Keratinocyte (primary cell): Measurements from ENCODE around the gene MDM4. TPM values are rescaled to one million over a fixed set of nuclear protein-coding genes. Genes with fewer than 3 reads are reported as not detected.

Source experiments
- DNase-seq: peaks from one replicate; pipeline ENCODE4 v3.0.0-alpha.2; 2011; ENCODE audit warnings: low read depth, missing footprints, low spot score
- FAIRE-seq: peaks from 2 replicates; lab custom pipeline; 2011; peaks lifted over from hg19 to GRCh38; lab: Jason Lieb, UNC
- H2AFZ ChIP-seq: 2 replicates; pipeline ENCODE4 v1.6.0; 2012; ENCODE audit warnings: low read length, control low read depth, inconsistent platforms; ENCODE audit not compliant: control insufficient read depth
- H3K27ac ChIP-seq: 2 replicates; pipeline ENCODE4 v1.5.1; 2011; ENCODE audit warnings: low read length; ENCODE audit not compliant: control insufficient read depth, insufficient read depth
- H3K27me3 ChIP-seq: 3 replicates; pipeline ENCODE4 v1.6.0; 2011; ENCODE audit warnings: low read length; ENCODE audit not compliant: control insufficient read depth, insufficient read depth; ENCODE audit errors: extremely low read depth
- H3K36me3 ChIP-seq, 2 experiments: 2 replicates in 1 of 2; 3 replicates in 1 of 2; pipeline ENCODE4 v1.5.1; 2011; ENCODE audit warnings: low read length in 2 of 2, mild to moderate bottlenecking in 1 of 2; ENCODE audit not compliant: control insufficient read depth in 2 of 2, insufficient read depth in 2 of 2; ENCODE audit errors: extremely low read depth in 1 of 2
- H3K4me1 ChIP-seq: 3 replicates; pipeline ENCODE4 v1.5.1; 2011; ENCODE audit warnings: low read length; ENCODE audit not compliant: control insufficient read depth, insufficient read depth; ENCODE audit errors: extremely low read depth
- H3K4me2 ChIP-seq: 3 replicates; pipeline ENCODE4 v1.6.0; 2011; ENCODE audit warnings: low read depth, low read length; ENCODE audit not compliant: control insufficient read depth, insufficient read depth; ENCODE audit errors: extremely low read depth
- H3K4me3 ChIP-seq, 3 experiments: fragments of 200-600 bp in 1 of 3; sonication (generic) in 1 of 3; 2 replicates in 2 of 3; 3 replicates in 1 of 3; pipeline ENCODE4 v1.5.1; 2011 to 2016; ENCODE audit warnings: low read length in 3 of 3, mild to moderate bottlenecking in 3 of 3, control low read depth in 2 of 3, inconsistent platforms in 1 of 3, low read depth in 1 of 3, mixed read lengths in 1 of 3, mixed run types in 1 of 3, moderate library complexity in 1 of 3; ENCODE audit not compliant: control insufficient read depth in 2 of 3, insufficient read depth in 2 of 3; ENCODE audit errors: extremely low read depth in 1 of 3
- H3K79me2 ChIP-seq: 2 replicates; pipeline ENCODE4 v1.6.0; 2012; ENCODE audit warnings: low read length; ENCODE audit not compliant: control insufficient read depth, insufficient read depth
- H3K9ac ChIP-seq: 3 replicates; pipeline ENCODE4 v1.6.0; 2011; ENCODE audit warnings: low read length; ENCODE audit not compliant: control insufficient read depth, insufficient read depth; ENCODE audit errors: extremely low read depth
- H3K9me1 ChIP-seq: 3 replicates; pipeline ENCODE4 v1.6.0; 2011; ENCODE audit warnings: low read length; ENCODE audit not compliant: control insufficient read depth, insufficient read depth; ENCODE audit errors: extremely low read depth
- H3K9me3 ChIP-seq: 2 replicates; pipeline ENCODE4 v1.5.1; 2012; ENCODE audit warnings: low read depth, low read length; ENCODE audit not compliant: control insufficient read depth
- H4K20me1 ChIP-seq: 3 replicates; pipeline ENCODE4 v1.6.0; 2011; ENCODE audit warnings: low read length; ENCODE audit not compliant: control insufficient read depth, insufficient read depth; ENCODE audit errors: extremely low read depth
- CTCF ChIP-seq, 3 experiments: IDR thresholded peaks in 1 of 3; conservative IDR thresholded peaks in 1 of 3; optimal IDR thresholded peaks in 1 of 3; 2 replicates in 2 of 3; 3 replicates in 1 of 3; pipeline versions ENCODE3 to v1.5.1; 2011; ENCODE audit warnings: low read length in 3 of 3, mild to moderate bottlenecking in 3 of 3, moderate library complexity in 2 of 3, control low read depth in 1 of 3, inconsistent platforms in 1 of 3; ENCODE audit not compliant: insufficient read depth in 2 of 3; ENCODE audit errors: extremely low read depth in 1 of 3
- EZH2 ChIP-seq: IDR thresholded peaks from one replicate; pipeline ENCODE4 v1.6.1; 2012; ENCODE audit warnings: inconsistent platforms, mild to moderate bottlenecking, low read length, moderate library complexity
- dilution Hi-C: fragments of 300-500 bp; cut with MboI; formaldehyde crosslinking; loops from one replicate; pipeline ENCODE4 v1.7.0; 2020; ENCODE audit warnings: low sequenced_read_pairs; ENCODE audit not compliant: extremely low pct_ligation_motif_present
- polyA plus RNA-seq, 5 experiments: library from polyadenylated mRNA; depleted of rRNA in 3 of 5; stranded (reverse) in 3 of 5; stranded (forward) in 1 of 5; unstranded in 1 of 5; fragments of >200 nt; gene quantifications; 1 replicate in 1 of 5; 2 replicates in 3 of 5; 3 replicates in 1 of 5; pipeline versions ENCODE4 v1.2.1 to v1.2.3, GENCODE V29; 2011 to 2012; ENCODE audit warnings: missing spikeins in 2 of 5, low read depth in 1 of 5, low replicate concordance in 1 of 5

MDM4 gene
- polyA plus RNA-seq, 1 donor (not counting 4 experiments of a cell fraction or from before 2014, with no cell fraction given): 17.8 TPM

- Histone ChIP-seq H3K4me1 (peaks cover 4% of the 10 kb centered on the region), H3K79me2 (no peaks in the 10 kb centered on the region), H3K9me3 (no peaks in the 10 kb centered on the region), H4K20me1 (no peaks in the 10 kb centered on the region), H3K27ac (no peak overlapping the region), H3K9ac (no peak overlapping the region), H3K9me1 (no peaks in the 10 kb centered on the region), H3K36me3 (no peaks in the 10 kb centered on the region), H3K27me3 (no peaks in the 10 kb centered on the region), H2AFZ (no peak overlapping the region), H3K4me3 (no peak overlapping the region), H3K4me2 (no peak overlapping the region)
- FAIRE-seq: no peak
- TF ChIP-seq CTCF (optimal IDR thresholded peaks at IDR 0.05 in 1 of 3, IDR thresholded peaks at IDR 0.05 in 1 of 3, conservative IDR thresholded peaks at IDR 0.05 in 1 of 3; ENCODE audit: extremely low read depth in 1 of 3, insufficient read depth in 2 of 3, low read length in 3 of 3) (peak in 2 of 3 experiments; percentile 14 to 18), EZH2 (no peak)
- dilution Hi-C loops: no loop called here
- no peak for DNase-seq
Observed at GRCh38 chr1:204600968-204601367, 84.8 kb downstream of the MDM4 start.

- H3K9me1 ChIP-seq: no peaks in the 10 kb centered on the region
- FAIRE-seq: no peak
Observed at GRCh38 chr1:204602111-204602579, 85.9 kb downstream of the MDM4 start.

More at GRCh38 chr1:204602111-204602579, 85.9 kb downstream of the MDM4 start:
- H3K27ac ChIP-seq: no peak overlapping the region
- no peak overlapping the region for H2AFZ ChIP-seq
- no peaks in the 10 kb centered on the region for H3K9me3 ChIP-seq
- no peak overlapping the region for H3K9ac ChIP-seq
- no peaks in the 10 kb centered on the region for H3K27me3 ChIP-seq
- no peak for DNase-seq
- H3K79me2 ChIP-seq: no peaks in the 10 kb centered on the region
- TF ChIP-seq CTCF (optimal IDR thresholded peaks at IDR 0.05 in 1 of 3, IDR thresholded peaks at IDR 0.05 in 1 of 3, conservative IDR thresholded peaks at IDR 0.05 in 1 of 3; ENCODE audit: extremely low read depth in 1 of 3, insufficient read depth in 2 of 3, low read length in 3 of 3) (no peak), EZH2 (no peak)
- H3K4me3 ChIP-seq: no peak overlapping the region
- no peaks in the 10 kb centered on the region for H3K36me3 ChIP-seq
- peaks cover 4% of the 10 kb centered on the region for H3K4me1 ChIP-seq
- no peak overlapping the region for H3K4me2 ChIP-seq
- no peaks in the 10 kb centered on the region for H4K20me1 ChIP-seq
- dilution Hi-C loops: no loop called here
